Naive B cell (primary cell): ENCODE data around the gene MICAL2. TPM values are rescaled to one million over a fixed set of nuclear protein-coding genes. Genes with fewer than 3 reads are reported as not detected.

ENCODE experiments used
- ATAC-seq, 2 donors: fragments of 150-1000 bp; cut with Tn5 transposase; 2 replicates each; pipeline ENCODE4 v1.10.0; 2021; ENCODE audit warnings: low read depth in 2 of 2, mild to moderate bottlenecking in 2 of 2, moderate library complexity in 2 of 2
- DNase-seq: peaks from one replicate; pipeline ENCODE4 v3.0.0; 2022
- H3K27ac Mint-ChIP-seq, 6 donors: one replicate each; pipeline ENCODE4 v1.8.0; 2020 to 2022; ENCODE audit warnings: mild to moderate bottlenecking in 6 of 6, mixed read lengths in 6 of 6, moderate library complexity in 5 of 6, inconsistent platforms in 2 of 6
- H3K27me3 Mint-ChIP-seq, 3 donors: one replicate each; pipeline ENCODE4 v1.8.0; 2021 to 2022; ENCODE audit warnings: mixed read lengths in 3 of 3, mild to moderate bottlenecking in 1 of 3
- H3K36me3 Mint-ChIP-seq, 2 donors: one replicate each; pipeline ENCODE4 v1.8.0; 2020 to 2022; ENCODE audit warnings: mixed read lengths in 2 of 2, inconsistent platforms in 1 of 2, mild to moderate bottlenecking in 1 of 2
- H3K4me1 Mint-ChIP-seq, 3 donors: one replicate each; pipeline ENCODE4 v1.8.0; 2020 to 2022; ENCODE audit warnings: mixed read lengths in 3 of 3, inconsistent platforms in 1 of 3, mild to moderate bottlenecking in 1 of 3, moderate library complexity in 1 of 3
- H3K4me3 Mint-ChIP-seq, 8 donors: one replicate each; pipeline ENCODE4 v1.8.0; 2020 to 2022; ENCODE audit warnings: mild to moderate bottlenecking in 8 of 8, mixed read lengths in 8 of 8, moderate library complexity in 8 of 8, inconsistent platforms in 2 of 8
- H3K9me3 Mint-ChIP-seq, 7 donors: one replicate each; pipeline ENCODE4 v1.8.0; 2020 to 2022; ENCODE audit warnings: mixed read lengths in 7 of 7, mild to moderate bottlenecking in 5 of 7, inconsistent platforms in 2 of 7, moderate library complexity in 1 of 7
- polyA plus RNA-seq, 6 donors: library from polyadenylated mRNA; unstranded; fragments of 300-500 nt; fragmentation: Illumina TruSeq; gene quantifications; one replicate each; pipeline ENCODE4 v1.2.3, GENCODE V29; 2021; ENCODE audit warnings: low read depth in 6 of 6

Gene MICAL2
- polyA plus RNA-seq, 6 donors from 2014 or later: 0.05 to 1.3 TPM; not detected in 4

DNA sequence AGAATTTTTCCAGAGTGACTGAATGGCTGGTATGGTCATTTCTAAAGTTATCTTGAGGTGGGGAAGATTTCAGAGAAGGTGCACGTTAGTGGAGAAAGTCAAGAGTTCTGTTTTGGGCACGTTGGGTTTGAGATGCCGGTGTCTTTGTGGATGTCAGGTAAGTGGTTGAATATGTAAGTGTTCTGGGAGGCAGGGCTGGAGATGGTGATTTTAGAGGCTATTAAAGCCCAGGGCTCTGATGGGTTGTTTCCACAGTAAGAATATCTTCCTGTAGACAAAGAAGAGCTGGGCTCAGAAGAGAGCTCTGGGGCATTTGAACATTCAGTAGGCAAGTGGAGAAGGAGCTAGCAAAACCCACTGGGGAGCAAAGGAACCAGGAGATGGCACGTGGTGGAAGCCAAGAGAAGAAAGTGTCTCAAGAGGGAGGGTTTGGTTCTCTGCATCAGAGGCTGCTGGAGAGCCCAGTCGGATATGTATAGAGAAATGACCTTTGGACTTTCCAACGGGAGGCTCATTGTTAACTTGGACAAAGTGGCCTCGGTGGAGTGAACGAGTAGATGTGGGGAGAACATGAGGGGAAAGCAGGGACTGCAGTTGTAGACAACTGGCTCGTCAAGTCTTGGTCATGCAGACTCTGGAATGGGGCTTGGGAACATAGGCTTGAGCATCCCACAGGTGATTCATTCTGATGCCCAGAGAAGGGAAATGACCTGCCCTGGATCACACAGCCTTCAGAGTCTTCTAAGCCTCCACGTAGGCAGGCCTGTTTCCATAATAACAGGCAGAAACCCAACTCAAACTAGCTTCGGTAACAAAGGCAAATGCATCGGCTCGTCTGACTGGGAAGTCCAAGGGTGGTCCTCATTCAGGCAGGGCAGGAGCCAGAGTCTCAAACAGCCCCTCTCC is 168.6 kb downstream of the MICAL2 start:
- no peak for DNase-seq
- Mint-ChIP-seq H3K27ac (peak overlapping the region in 2 of 6 donors; percentile 0 to 29), H3K4me3 (no peak overlapping the region), H3K4me1 (no peaks in the 10 kb centered on the region), H3K9me3 (no peaks in the 10 kb centered on the region), H3K36me3 (no peaks in the 10 kb centered on the region), H3K27me3 (peaks cover 0 to 6% (median 3%) of the 10 kb centered on the region in 3 donors)
- ATAC-seq: no peak

DNA sequence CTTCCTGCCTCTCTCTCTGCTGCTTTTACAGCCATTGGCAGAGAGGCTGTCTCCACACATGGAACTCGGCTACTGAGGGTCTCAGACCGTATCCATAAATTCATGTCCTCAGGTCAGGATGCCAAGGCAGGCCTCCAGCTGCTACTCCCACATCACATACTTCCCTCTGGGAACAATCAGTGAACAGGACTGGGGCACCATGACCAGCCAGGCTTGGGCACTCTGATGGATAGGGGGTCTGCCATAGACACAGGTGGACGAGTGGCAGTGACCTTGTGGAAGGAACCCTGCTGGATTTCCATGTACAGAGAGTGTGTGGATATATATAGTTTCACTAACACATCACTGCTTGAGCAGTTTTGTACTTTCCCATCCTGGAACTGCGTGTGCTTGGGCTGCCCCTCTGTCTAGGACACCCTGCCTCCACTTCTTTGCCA is 169.3 kb downstream of the MICAL2 start:
- ATAC-seq (no peak), DNase-seq (no peak)
- Mint-ChIP-seq H3K27ac (no peak overlapping the region), H3K36me3 (no peaks in the 10 kb centered on the region), H3K27me3 (peaks cover 3 to 6% (median 6%) of the 10 kb centered on the region in 3 donors), H3K4me3 (no peak overlapping the region), H3K4me1 (no peaks in the 10 kb centered on the region), H3K9me3 (no peaks in the 10 kb centered on the region)

DNA sequence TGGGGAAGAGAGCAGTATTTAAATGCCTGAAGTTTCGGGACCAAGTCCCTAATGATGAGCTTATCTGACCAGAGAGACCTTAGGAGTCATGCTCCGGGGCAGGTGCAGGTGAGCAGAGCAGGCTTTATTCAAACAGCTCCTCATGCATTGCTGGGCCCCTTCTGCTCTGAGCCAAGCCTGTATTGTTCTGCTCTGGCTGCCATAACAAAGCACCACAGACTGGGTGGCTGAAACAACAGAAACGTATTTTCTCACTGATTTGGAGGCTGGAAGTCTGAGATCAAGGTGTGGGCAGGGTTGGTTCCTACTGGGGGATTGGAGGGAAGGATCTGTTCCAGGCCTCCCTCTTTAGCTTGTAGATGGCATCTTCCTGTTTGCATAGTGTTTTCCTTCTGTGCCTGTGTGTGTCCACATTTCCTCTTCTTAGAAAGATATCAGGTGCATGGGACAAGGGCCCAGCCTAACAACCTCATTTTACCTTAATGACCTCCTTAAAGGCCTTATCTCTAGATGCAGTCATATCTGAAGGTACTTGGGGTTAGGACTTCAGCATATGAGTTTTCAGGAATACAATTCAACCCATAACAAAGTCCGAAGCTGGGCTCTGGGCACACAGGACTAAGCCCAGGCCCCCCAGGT is 169.9 kb downstream of the MICAL2 start:
- H3K4me1 Mint-ChIP-seq: no peaks in the 10 kb centered on the region
- H3K36me3 Mint-ChIP-seq: no peaks in the 10 kb centered on the region
- DNase-seq (no peak), ATAC-seq (no peak)
- no peak overlapping the region for H3K27ac Mint-ChIP-seq
- peaks cover 3 to 12% (median 6%) of the 10 kb centered on the region in 3 donors for H3K27me3 Mint-ChIP-seq
- H3K9me3 Mint-ChIP-seq: no peaks in the 10 kb centered on the region
- no peak overlapping the region for H3K4me3 Mint-ChIP-seq

DNA sequence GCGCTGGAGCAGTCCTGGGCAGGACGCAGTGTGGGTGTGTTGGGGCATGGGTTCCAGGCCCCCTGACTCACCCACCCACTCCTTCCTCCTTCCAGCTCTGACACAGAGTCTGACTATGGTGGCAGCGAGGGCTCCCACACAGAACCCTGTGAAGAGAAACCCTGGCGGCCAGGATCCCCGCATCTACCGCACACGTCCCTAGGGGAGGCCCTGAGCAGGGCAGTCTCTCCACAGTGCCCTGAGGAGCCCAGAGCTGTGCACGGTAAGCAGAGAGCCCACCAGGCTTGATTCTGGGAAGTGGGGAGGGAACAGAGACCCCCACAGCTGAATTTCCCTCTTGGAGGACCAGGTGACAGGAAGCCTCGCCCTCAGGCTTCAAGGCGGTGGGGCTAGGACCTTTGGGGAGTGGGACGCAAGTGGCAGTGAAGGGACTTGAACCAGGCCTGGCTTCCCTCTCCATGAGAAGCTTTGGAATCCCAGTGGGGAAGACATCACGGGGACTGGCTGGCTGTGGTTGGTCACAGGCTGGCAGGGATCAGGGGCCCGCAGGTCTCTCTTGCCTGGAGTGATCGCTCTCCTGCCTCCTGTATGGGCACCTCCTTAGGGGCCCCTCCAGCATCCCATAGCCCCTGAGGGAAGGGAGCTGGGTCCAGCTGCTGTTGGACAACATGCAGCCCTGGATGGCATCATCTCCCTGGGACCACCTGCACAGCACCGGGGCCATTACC is 170.6 kb downstream of the MICAL2 start:
- no peaks in the 10 kb centered on the region for H3K9me3 Mint-ChIP-seq

DNA sequence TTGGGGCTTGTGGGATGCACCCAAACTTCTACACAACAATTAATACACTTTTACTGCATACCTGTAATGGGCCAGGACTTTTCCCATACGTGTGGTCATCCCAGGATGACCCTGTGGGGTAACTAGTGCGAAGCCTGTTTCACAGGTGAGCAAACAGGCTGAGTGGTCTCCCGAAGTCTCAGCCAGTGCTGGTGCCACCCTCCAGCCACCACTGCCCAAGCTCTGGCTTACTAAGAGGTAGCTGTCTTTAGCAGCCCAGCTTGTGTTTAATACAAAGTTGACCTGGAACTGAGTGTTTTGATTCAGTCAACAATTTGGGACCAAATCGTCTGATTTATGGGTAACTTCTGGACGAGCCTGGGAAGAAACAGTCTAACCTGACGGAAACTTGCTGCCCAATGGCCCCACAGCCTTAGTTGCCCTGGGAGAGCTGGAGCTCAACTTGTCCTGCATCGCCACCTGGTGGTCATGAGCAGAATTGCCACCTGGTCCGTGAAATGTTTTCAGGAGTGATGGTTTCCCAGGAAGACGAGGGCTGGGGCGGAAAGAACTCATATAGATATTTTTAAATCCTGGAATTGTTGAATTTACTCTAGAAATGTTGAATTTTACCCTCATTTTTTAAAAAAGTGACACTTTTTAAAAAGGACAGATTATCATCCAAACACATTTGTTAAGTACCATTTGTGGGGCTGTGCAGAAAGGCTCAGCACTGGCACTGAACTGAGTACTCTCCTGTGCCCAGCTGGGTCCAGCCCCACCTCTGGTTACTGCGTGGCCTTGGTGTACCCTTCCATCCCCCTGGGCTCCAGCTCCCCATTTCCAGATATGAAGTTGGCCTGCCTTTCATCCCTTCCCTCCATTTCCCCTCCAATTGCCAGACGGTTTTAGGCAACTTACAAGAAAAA is 171.4 kb downstream of the MICAL2 start:
- ATAC-seq (no peak), DNase-seq (peak; percentile 32)
- Mint-ChIP-seq H3K4me1 (no peaks in the 10 kb centered on the region), H3K27ac (peak overlapping the region in 1 of 6 donors; percentile 42), H3K9me3 (no peaks in the 10 kb centered on the region), H3K36me3 (no peaks in the 10 kb centered on the region), H3K27me3 (peaks cover 3 to 17% (median 14%) of the 10 kb centered on the region in 3 donors), H3K4me3 (peak overlapping the region in 1 of 8 donors; percentile 53)

More for the DNA sequence above, 170.6 kb downstream of the MICAL2 start:
- no peak for DNase-seq
- peaks cover 3 to 14% (median 12%) of the 10 kb centered on the region in 3 donors for H3K27me3 Mint-ChIP-seq
- ATAC-seq: no peak
- no peaks in the 10 kb centered on the region for H3K36me3 Mint-ChIP-seq
- no peaks in the 10 kb centered on the region for H3K4me1 Mint-ChIP-seq
- no peak overlapping the region for H3K27ac Mint-ChIP-seq
- no peak overlapping the region for H3K4me3 Mint-ChIP-seq

DNA sequence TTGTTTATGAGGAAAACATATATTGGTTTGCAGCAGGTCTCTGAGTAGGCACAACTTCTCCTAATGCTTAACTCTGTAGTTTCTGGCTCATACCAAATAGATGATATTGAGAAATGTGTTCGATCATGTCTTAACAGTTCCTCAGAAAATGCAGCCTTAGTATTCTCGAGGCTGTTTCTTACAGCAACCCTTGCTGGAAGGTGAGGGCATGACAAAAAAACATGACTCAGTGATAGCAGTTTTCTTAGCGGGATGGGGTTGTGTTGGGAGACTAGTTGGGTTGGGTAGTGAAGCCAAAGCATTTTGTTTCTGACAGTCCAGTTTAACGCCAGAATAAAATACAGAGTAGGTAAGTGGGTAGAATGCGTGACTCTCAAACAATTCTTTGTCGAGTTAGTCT is 172.3 kb downstream of the MICAL2 start:
- DNase-seq (no peak), ATAC-seq (no peak)
- Mint-ChIP-seq H3K27ac (no peak overlapping the region), H3K36me3 (no peaks in the 10 kb centered on the region), H3K4me1 (no peaks in the 10 kb centered on the region), H3K9me3 (no peaks in the 10 kb centered on the region), H3K4me3 (no peak overlapping the region), H3K27me3 (peaks cover 7 to 17% (median 14%) of the 10 kb centered on the region in 3 donors)

DNA sequence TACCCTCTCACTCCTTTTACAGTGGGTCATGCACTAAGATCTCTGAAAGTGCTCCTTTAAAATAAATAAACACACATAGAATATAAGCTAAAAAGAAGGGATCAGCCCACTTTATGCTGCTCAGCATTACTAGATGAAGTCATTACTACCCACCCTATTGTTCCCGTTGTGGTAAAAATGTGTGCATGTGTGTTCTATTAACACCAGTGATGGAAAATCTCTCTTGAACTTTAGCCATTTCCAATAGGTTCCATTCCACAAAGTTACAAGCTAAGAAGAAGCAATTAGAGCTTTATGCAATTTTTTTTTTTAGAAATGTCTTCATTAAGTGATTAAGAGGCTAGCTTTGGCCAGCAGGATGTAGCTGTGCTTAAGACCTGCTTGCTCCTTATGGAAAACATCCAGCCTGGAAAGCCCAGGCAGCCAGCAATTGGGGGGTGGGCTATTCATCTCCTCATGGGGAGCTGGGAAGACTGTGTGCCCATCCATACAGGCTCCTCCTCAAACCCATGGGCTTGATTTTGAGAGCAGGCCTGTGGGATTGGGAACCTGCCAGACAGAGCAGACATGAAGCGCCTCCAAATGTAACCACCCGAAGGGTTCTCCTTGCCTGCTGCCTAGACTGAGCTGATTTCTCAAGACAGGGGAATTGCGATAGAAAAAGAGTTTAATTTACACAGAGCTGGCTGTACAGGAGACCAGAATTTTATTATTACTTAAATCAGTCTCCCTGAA is 174.1 kb downstream of the MICAL2 start:
- peaks cover 8 to 23% (median 14%) of the 10 kb centered on the region in 3 donors for H3K27me3 Mint-ChIP-seq
- H3K27ac Mint-ChIP-seq: no peak overlapping the region
- H3K4me3 Mint-ChIP-seq: no peak overlapping the region
- H3K36me3 Mint-ChIP-seq: no peaks in the 10 kb centered on the region
- H3K4me1 Mint-ChIP-seq: peaks cover 0 to 2% (median 0%) of the 10 kb centered on the region in 3 donors
- ATAC-seq (no peak), DNase-seq (no peak)
- no peaks in the 10 kb centered on the region for H3K9me3 Mint-ChIP-seq

DNA sequence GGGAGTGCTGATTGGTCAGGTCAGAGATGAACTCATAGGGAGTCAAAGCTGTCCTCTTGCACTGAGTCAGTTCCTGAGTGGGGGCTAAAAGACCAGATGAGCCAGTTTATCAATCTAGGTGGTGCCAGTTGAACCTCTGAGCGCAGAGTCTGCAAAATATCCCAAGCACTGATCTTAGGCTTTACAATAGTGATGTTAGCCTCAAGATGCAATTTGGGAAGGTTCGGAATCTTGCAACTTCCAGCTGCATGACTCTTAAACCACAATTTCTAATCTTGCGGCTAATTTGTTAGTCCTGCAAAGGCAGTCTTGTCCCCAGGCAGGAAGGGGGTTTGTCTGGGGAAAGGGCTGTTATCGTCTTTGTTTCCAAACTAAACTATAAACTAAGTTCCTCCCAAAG is 174.7 kb downstream of the MICAL2 start:
- no peak overlapping the region for H3K4me3 Mint-ChIP-seq
- DNase-seq: no peak

DNA sequence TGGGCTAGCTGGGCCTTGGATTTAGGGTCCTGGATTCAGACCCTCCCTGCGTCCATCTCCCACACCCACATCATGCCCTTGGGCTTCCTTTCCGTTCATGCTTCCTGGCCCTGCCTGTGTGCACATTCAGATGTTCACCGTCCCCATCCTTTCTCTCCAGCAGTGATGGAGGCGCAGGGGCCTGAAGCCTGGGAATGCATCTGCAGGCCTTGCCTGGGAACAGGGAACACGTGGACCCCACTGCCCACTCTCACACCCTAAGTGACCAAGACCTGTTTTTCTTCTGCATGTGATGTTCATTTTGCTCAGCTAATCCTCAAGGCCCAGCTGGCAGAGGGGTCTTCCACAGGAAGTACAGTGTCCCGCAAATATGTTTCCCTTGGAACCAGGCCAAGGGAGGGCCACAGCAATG is 175.4 kb downstream of the MICAL2 start:
- Mint-ChIP-seq H3K4me3 (no peak overlapping the region), H3K4me1 (peaks cover 6 to 15% (median 11%) of the 10 kb centered on the region in 3 donors), H3K27ac (no peak overlapping the region), H3K9me3 (no peaks in the 10 kb centered on the region), H3K27me3 (peaks cover 8 to 30% (median 24%) of the 10 kb centered on the region in 3 donors), H3K36me3 (no peaks in the 10 kb centered on the region)
- DNase-seq: no peak
- no peak for ATAC-seq

More for the DNA sequence above, 174.7 kb downstream of the MICAL2 start:
- Mint-ChIP-seq H3K9me3 (no peaks in the 10 kb centered on the region), H3K4me1 (peaks cover 3 to 8% (median 4%) of the 10 kb centered on the region in 3 donors), H3K27ac (no peak overlapping the region), H3K27me3 (peaks cover 8 to 27% (median 19%) of the 10 kb centered on the region in 3 donors), H3K36me3 (no peaks in the 10 kb centered on the region)
- ATAC-seq: no peak

DNA sequence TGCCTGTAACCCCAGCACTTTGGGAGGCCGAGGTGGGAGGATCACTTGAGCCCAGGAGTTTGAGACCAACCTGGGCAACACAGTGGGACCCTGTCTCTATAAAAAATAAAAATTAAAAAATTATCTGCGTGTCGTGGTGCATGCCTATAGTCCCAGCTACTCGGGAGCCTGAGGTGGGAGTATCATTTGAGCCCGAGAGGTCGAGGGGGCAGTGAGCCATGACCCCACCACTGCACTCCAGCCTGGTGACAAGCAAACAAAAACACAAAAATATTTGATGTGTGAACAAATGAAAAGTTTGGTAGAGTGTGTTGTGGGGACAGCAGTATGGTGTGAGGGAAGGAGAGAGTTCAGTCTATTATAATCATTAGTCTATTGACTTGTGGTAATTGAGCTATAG is 176.2 kb downstream of the MICAL2 start:
- Mint-ChIP-seq H3K27me3 (peaks cover 8 to 30% (median 24%) of the 10 kb centered on the region in 3 donors), H3K9me3 (no peaks in the 10 kb centered on the region), H3K27ac (no peak overlapping the region), H3K4me1 (peaks cover 6 to 23% (median 14%) of the 10 kb centered on the region in 3 donors), H3K36me3 (no peaks in the 10 kb centered on the region), H3K4me3 (no peak overlapping the region)
- no peak for ATAC-seq
- no peak for DNase-seq

DNA sequence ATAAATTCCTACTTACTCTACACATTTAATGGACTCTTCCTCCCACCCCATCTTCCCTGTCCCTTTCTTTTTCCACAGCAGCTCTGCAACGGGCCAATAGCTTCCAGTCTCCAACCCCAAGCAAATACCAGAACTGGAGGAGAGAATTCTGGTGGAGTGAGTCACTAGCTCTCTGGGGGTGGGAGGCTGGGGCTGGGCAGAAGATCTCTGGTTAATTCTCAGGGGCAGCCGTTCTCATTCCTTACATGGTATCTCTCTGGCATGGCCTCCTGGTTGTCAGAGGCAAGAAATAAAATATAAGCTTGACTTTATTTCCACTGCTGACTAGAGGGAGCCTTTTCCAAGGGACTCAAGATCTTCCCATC is 176.6 kb downstream of the MICAL2 start:
- Mint-ChIP-seq H3K4me1 (peaks cover 6 to 23% (median 14%) of the 10 kb centered on the region in 3 donors), H3K9me3 (no peaks in the 10 kb centered on the region), H3K27ac (no peak overlapping the region), H3K4me3 (no peak overlapping the region), H3K27me3 (peaks cover 8 to 30% (median 24%) of the 10 kb centered on the region in 3 donors), H3K36me3 (no peaks in the 10 kb centered on the region)
- ATAC-seq: no peak
- DNase-seq: no peak
